GM23248 (cell line): ENCODE measurements around the gene BCL2. TPM values are rescaled to one million over a fixed set of nuclear protein-coding genes. Genes with fewer than 3 reads are reported as not detected.

Source experiments
- DNase-seq: peaks from one replicate; pipeline ENCODE4 v3.0.0-alpha.2; 2015
- H2AFZ ChIP-seq: fragments of 200-600 bp; sonication (generic); 2 replicates; pipeline ENCODE4 v1.6.1; 2016; ENCODE audit warnings: antibody characterized with exemption
- H3F3A ChIP-seq: fragments of 200-600 bp; sonication (generic); 2 replicates; pipeline ENCODE4 v1.6.1; 2016; ENCODE audit warnings: mild to moderate bottlenecking, antibody characterized with exemption, mixed run types; ENCODE audit not compliant: insufficient read depth
- H3K27ac ChIP-seq: fragments of 200-600 bp; sonication (generic); 2 replicates; pipeline ENCODE4 v1.5.1; 2016; ENCODE audit warnings: mild to moderate bottlenecking
- H3K27me3 ChIP-seq: fragments of 200-600 bp; sonication (generic); replicated peaks from 2 replicates; pipeline ENCODE4 v1.6.1; 2016; ENCODE audit warnings: mild to moderate bottlenecking; ENCODE audit not compliant: insufficient read depth
- H3K36me3 ChIP-seq: fragments of 200-600 bp; sonication (generic); 2 replicates; pipeline ENCODE4 v1.6.1; 2016; ENCODE audit warnings: low read depth, mild to moderate bottlenecking
- H3K4me1 ChIP-seq: fragments of 200-600 bp; sonication (generic); 2 replicates; pipeline ENCODE4 v1.6.1; 2016; ENCODE audit warnings: mild to moderate bottlenecking; ENCODE audit not compliant: insufficient read depth
- H3K4me2 ChIP-seq: fragments of 200-600 bp; sonication (generic); one replicate; pipeline ENCODE4 v1.6.1; 2016; ENCODE audit warnings: mild to moderate bottlenecking; ENCODE audit not compliant: unreplicated experiment
- H3K4me3 ChIP-seq: fragments of 200-600 bp; sonication (generic); 2 replicates; pipeline ENCODE4 v1.5.1; 2016; ENCODE audit warnings: mild to moderate bottlenecking
- H3K79me2 ChIP-seq: fragments of 200-600 bp; sonication (generic); 2 replicates; pipeline ENCODE4 v1.6.1; 2016; ENCODE audit warnings: mild to moderate bottlenecking; ENCODE audit not compliant: insufficient read depth
- H3K9ac ChIP-seq: fragments of 200-600 bp; sonication (generic); 2 replicates; pipeline ENCODE4 v1.6.1; 2016; ENCODE audit warnings: mild to moderate bottlenecking
- H3K9me2 ChIP-seq: fragments of 200-600 bp; sonication (generic); 2 replicates; pipeline ENCODE4 v1.6.1; 2016; ENCODE audit warnings: mixed run types, mild to moderate bottlenecking, moderate library complexity; ENCODE audit not compliant: insufficient read depth
- H3K9me3 ChIP-seq: fragments of 200-600 bp; sonication (generic); one replicate; pipeline ENCODE4 v1.6.1; 2017; ENCODE audit warnings: low read depth
- H4K20me1 ChIP-seq: fragments of 200-600 bp; sonication (generic); 2 replicates; pipeline ENCODE4 v1.6.0; 2016; ENCODE audit not compliant: insufficient read depth
- EZH2 ChIP-seq: fragments of 200-600 bp; sonication (generic); IDR thresholded peaks from 2 replicates; pipeline ENCODE4 v1.6.1; 2018; ENCODE audit warnings: antibody characterized with exemption, mild to moderate bottlenecking; ENCODE audit not compliant: insufficient read depth, poor library complexity, severe bottlenecking
- EZH2phosphoT487 ChIP-seq: fragments of 200-600 bp; sonication (generic); IDR thresholded peaks from 2 replicates; pipeline ENCODE4 v1.6.1; 2018; ENCODE audit warnings: antibody characterized with exemption, moderate library complexity, mild to moderate bottlenecking, low read depth; ENCODE audit not compliant: insufficient read depth
- WGBS, 2 experiments: methylation state at CpG; one replicate each; pipeline ENCODE4 v1.1.6; 2015 to 2017; ENCODE audit warnings: low lambda C conversion rate in 2 of 2, low coverage in 1 of 2; ENCODE audit errors: missing lambda C conversion rate in 2 of 2; 5-methylcytosine and 5-hydroxymethylcytosine counted together
- in situ Hi-C: fragments of 300-500 bp; cut with MboI; formaldehyde crosslinking; loops from 2 replicates; pipeline ENCODE4 v1.15.0; 2020
- polyA plus RNA-seq: library from polyadenylated mRNA; unstranded; fragments of >200 nt; fragmentation: Nextera tagmentation; extraction: Ambion mirVana; gene quantifications from 2 replicates; pipeline ENCODE4 v1.2.1, GENCODE V29; 2016
- total RNA-seq: library from RNA; depleted of rRNA; stranded (reverse); fragments of >200 nt; shearing (Covaris generic); gene quantifications from 2 replicates; pipeline ENCODE4 v1.2.3, GENCODE V29; 2014

BCL2 gene
- total and polyA plus RNA-seq, 2 experiments from 2014 or later: 0.30 to 1.5 TPM

- no peak overlapping the region for H3K4me2 ChIP-seq
- no peak for DNase-seq
- 80 to 81% methylated on average over 2 of the region's 2 CpGs for WGBS, 2 experiments
- no peaks in the 10 kb centered on the region for H3K36me3 ChIP-seq
- no peak overlapping the region for H3K27ac ChIP-seq
- no peaks in the 10 kb centered on the region for H3F3A ChIP-seq
- no peaks in the 10 kb centered on the region for H3K9me3 ChIP-seq
- no peaks in the 10 kb centered on the region for H3K79me2 ChIP-seq
- no peaks in the 10 kb centered on the region; the same call in 1 of the 2 replicates for H3K27me3 ChIP-seq
- H2AFZ ChIP-seq: no peak overlapping the region
- no peak overlapping the region for H3K9ac ChIP-seq
- peaks cover 9% of the 10 kb centered on the region; the same call in 1 of the 2 replicates for H3K4me1 ChIP-seq
- no peak overlapping the region for H3K4me3 ChIP-seq
- H3K9me2 ChIP-seq: no peaks in the 10 kb centered on the region
- in situ Hi-C loops: no loop called here
- H4K20me1 ChIP-seq: no peaks in the 10 kb centered on the region
- TF ChIP-seq EZH2phosphoT487 (no peak), EZH2 (no peak)
Observed at GRCh38 chr18:63185984-63186383, 133.6 kb downstream of the BCL2 start.

GRCh38 chr18:63183952-63184770 is 135.4 kb downstream of the BCL2 start:
- Histone ChIP-seq H3K9me2 (no peaks in the 10 kb centered on the region), H4K20me1 (no peaks in the 10 kb centered on the region), H3K4me3 (no peak overlapping the region), H3K36me3 (no peaks in the 10 kb centered on the region), H3F3A (no peaks in the 10 kb centered on the region), H3K27ac (no peak overlapping the region), H3K9me3 (no peaks in the 10 kb centered on the region), H3K4me1 (peaks cover 9% of the 10 kb centered on the region; the same call in 1 of the 2 replicates), H3K79me2 (no peaks in the 10 kb centered on the region), H3K27me3 (no peaks in the 10 kb centered on the region; the same call in 1 of the 2 replicates), H2AFZ (no peak overlapping the region), H3K4me2 (no peak overlapping the region), H3K9ac (no peak overlapping the region)
- WGBS, 2 experiments: 78 to 85% methylated on average over 8 of the region's 8 CpGs
- DNase-seq: no peak
- TF ChIP-seq EZH2: no peak
- no peak for TF ChIP-seq EZH2phosphoT487
- in situ Hi-C loops: no loop called here

GRCh38 chr18:63183378-63183777 is 136.2 kb downstream of the BCL2 start:
- Histone ChIP-seq H3K4me2 (no peak overlapping the region), H4K20me1 (no peaks in the 10 kb centered on the region), H3K9me3 (no peaks in the 10 kb centered on the region), H2AFZ (no peak overlapping the region), H3K36me3 (no peaks in the 10 kb centered on the region), H3K4me1 (peaks cover 15% of the 10 kb centered on the region; the same call in 1 of the 2 replicates), H3K9ac (no peak overlapping the region), H3K27ac (no peak overlapping the region), H3K79me2 (no peaks in the 10 kb centered on the region), H3F3A (no peaks in the 10 kb centered on the region), H3K27me3 (no peaks in the 10 kb centered on the region; the same call in 1 of the 2 replicates), H3K9me2 (no peaks in the 10 kb centered on the region), H3K4me3 (no peak overlapping the region)
- TF ChIP-seq EZH2 (no peak), EZH2phosphoT487 (no peak)
- in situ Hi-C loops: no loop called here
- DNase-seq: no peak
- 43 to 48% methylated on average over 9 of the region's 9 CpGs for WGBS, 2 experiments

GRCh38 chr18:63182861-63183260 is 136.7 kb downstream of the BCL2 start:
- Histone ChIP-seq H4K20me1 (no peaks in the 10 kb centered on the region), H3K9me3 (no peaks in the 10 kb centered on the region), H2AFZ (no peak overlapping the region), H3K36me3 (no peaks in the 10 kb centered on the region), H3K4me3 (no peak overlapping the region), H3F3A (no peaks in the 10 kb centered on the region), H3K79me2 (no peaks in the 10 kb centered on the region), H3K27me3 (no peaks in the 10 kb centered on the region; the same call in 1 of the 2 replicates), H3K9ac (no peak overlapping the region), H3K9me2 (no peaks in the 10 kb centered on the region), H3K4me2 (no peak overlapping the region), H3K4me1 (peaks cover 16% of the 10 kb centered on the region; the same call in 1 of the 2 replicates), H3K27ac (no peak overlapping the region)
- in situ Hi-C loops: no loop called here
- 63 to 72% methylated on average over 5 of the region's 5 CpGs for WGBS, 2 experiments
- TF ChIP-seq EZH2phosphoT487: no peak
- TF ChIP-seq EZH2: no peak
- DNase-seq: no peak
